ENCODE data around the gene NRCAM. TPM values are rescaled to one million over a fixed set of nuclear protein-coding genes. Genes with fewer than 3 reads are reported as not detected.
A peak's percentile ranks its signal among the peaks of the same experiment; 100 is the strongest.

Gene NRCAM
- total RNA-seq, 5 donors from 2014 or later (not counting 1 experiment from before 2014, with no cell fraction given), result 3.1 to 10.7 (median 5.0) TPM

DNA sequence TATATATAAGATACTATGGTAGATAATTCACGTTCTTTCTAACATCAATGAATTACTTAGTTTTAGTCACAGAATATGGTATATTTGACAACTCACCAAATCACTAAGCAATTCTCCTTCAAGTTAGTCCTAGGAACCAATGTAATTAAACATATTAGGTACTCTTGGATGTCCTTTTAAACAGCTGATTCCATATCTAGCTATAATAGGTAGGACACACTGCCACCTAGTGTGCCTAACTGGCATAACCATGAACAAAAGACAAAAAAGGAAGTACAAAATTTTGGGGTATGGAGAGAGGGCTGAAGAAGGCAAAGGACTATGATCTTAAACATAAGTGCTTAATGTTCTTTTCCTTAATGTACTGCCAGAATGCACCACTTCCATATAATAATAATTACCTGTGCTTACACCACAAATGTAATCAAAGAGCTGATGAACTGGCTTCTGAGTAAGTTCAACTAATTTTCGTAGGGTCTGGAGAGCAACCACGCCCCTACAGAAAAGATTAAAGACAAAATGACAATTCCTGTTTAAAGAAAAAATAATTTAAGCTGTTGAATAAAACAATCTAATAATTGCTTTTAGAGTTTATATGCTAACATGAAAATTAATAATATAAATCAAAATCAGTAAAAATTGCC lies 41.0 kb upstream of the NRCAM start:
- no peaks in the 10 kb centered on the region for H3K27me3 ChIP-seq (replicated peaks in 1 of 2; ENCODE audit: control insufficient read depth in 2 of 2, extremely low read depth in 1 of 2, insufficient read depth in 2 of 2, low read length in 1 of 2)
- Mint-ChIP-seq H3K9me3 (no peaks in the 10 kb centered on the region), H3K4me3 (no peak overlapping the region), H3K27me3 (no peaks in the 10 kb centered on the region), H3K36me3 (peaks cover 40% of the 10 kb centered on the region), H3K4me1 (peaks cover 0 to 4% (median 3%) of the 10 kb centered on the region in 3 donors), H3K27ac (no peak overlapping the region)
- peaks cover 4 to 27% of the 10 kb centered on the region in 2 donors for H3K36me3 ChIP-seq (ENCODE audit: control insufficient read depth in 2 of 2, extremely low read depth in 1 of 2, insufficient read depth in 1 of 2, low read length in 1 of 2)
- ATAC-seq (replicated peaks in 1 of 4) (peak; percentile 40 to 53 (median 42)), DNase-seq (peak in 26 of 35 experiments; percentile 2 to 74 (median 30))
- no peaks in the 10 kb centered on the region for H3K9me3 ChIP-seq
- CTCF ChIA-PET, result interaction anchor here (0.6 to 4.0 kb wide), 25 partner anchors 10 to 314 kb away, joined by 3 to 53 read pairs (median 4); partner anchors contain the start of genes NRCAM (in 1 of the 2) and PNPLA8 (in 1 of the 2)
- no peak overlapping the region for H3K27ac ChIP-seq (ENCODE audit: low read length)
- no peak overlapping the region for H3K4me3 ChIP-seq (ENCODE audit: control insufficient read depth in 1 of 2, extremely low read depth in 1 of 2, low read length in 1 of 2)
- no CpG with 5 or more reads among the region's 3 CpGs for WGBS (ENCODE audit: insufficient coverage)
- no peaks in the 10 kb centered on the region for H3K4me1 ChIP-seq (ENCODE audit: control insufficient read depth in 1 of 2, extremely low read depth in 1 of 2, insufficient read depth in 2 of 2, low read length in 2 of 2)
- POLR2A ChIA-PET, result interaction anchor here (0.5 to 1.6 kb wide), 5 partner anchors 20 to 75 kb away, joined by 3 to 5 read pairs (median 3); no protein-coding TSS in a partner anchor

DNA sequence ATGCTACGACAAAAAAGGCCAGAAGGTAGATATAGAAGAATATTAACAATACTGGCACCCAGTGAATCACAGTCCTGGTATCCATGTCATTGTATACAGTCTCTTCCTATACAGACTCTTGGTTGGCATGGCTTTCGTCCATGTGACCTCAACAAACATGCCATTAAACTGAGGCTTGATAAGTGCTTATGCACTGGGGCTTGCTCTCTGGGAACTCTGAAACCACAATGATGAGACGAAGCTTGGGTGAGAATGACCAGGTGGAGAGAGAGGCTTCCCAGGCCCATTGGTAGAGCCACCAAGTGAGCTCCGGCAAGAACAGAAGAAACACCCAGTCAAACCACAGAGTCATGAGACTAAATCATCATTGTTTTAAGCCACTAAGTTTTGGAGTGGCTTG lies 36.5 kb upstream of the NRCAM start:
- H3K9me3 ChIP-seq, result no peaks in the 10 kb centered on the region
- Mint-ChIP-seq H3K9me3 (no peaks in the 10 kb centered on the region), H3K27ac (no peak overlapping the region), H3K27me3 (no peaks in the 10 kb centered on the region), H3K4me3 (no peak overlapping the region), H3K4me1 (peaks cover 0 to 4% (median 3%) of the 10 kb centered on the region in 3 donors), H3K36me3 (peaks cover 27% of the 10 kb centered on the region)
- no peaks in the 10 kb centered on the region for H3K27me3 ChIP-seq (replicated peaks in 1 of 2; ENCODE audit: control insufficient read depth in 2 of 2, extremely low read depth in 1 of 2, insufficient read depth in 2 of 2, low read length in 1 of 2)
- CTCF ChIA-PET, result interaction anchor here (0.6 to 1.8 kb wide), 3 partner anchors 11 to 39 kb away, joined by 3 to 13 read pairs (median 5); no protein-coding TSS in a partner anchor
- no CpG with 5 or more reads among the region's 4 CpGs for WGBS (ENCODE audit: insufficient coverage)
- ATAC-seq (replicated peaks in 1 of 4), result no peak
- H3K4me3 ChIP-seq (ENCODE audit: control insufficient read depth in 1 of 2, extremely low read depth in 1 of 2, low read length in 1 of 2), result no peak overlapping the region
- no peak overlapping the region for H3K27ac ChIP-seq (ENCODE audit: low read length)
- no peak for DNase-seq
- H3K36me3 ChIP-seq (ENCODE audit: control insufficient read depth in 2 of 2, extremely low read depth in 1 of 2, insufficient read depth in 1 of 2, low read length in 1 of 2), result peaks cover 0 to 15% of the 10 kb centered on the region in 2 donors
- POLR2A ChIA-PET, result no interaction called here
- H3K4me1 ChIP-seq (ENCODE audit: control insufficient read depth in 1 of 2, extremely low read depth in 1 of 2, insufficient read depth in 2 of 2, low read length in 2 of 2), result no peaks in the 10 kb centered on the region

DNA sequence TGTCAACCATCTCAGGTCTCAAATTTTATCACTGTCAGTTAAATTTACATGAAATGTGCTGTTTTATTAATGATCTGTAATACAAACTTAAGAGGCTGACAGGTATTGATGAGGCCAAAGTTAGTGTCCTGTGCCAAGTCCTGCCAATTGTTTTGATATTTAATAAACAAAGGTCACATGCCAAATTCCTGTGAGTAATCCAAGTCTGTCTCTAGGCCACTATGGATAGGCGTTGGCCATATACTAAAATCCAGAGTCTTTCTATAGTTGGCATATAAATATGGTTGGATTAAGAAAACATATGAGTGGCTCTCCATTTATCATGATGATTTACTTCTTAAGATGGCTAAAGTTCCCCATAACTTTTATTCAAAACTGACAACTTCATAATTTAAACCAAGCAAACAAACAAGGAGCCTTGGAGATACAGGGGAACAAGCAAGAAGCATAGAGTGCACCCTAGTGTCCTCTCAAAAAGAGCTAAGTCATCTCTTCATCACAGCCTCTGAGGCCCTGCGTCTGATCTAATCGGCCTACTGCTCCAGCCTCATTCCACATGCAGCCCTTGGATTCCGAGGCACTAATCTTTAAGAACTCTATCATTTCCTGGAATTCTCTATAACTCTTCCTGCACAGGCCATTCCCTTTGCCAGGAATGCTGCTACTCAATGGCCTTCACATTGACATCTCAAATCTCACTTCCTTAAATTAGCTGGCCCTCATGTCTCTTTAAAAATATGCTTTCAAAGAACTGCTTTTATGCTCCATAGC lies 32.7 kb upstream of the NRCAM start:
- CTCF ChIA-PET, result interaction anchor here (0.6 to 1.1 kb wide), 3 partner anchors 9 to 37 kb away, joined by 3 read pairs; no protein-coding TSS in a partner anchor

DNA sequence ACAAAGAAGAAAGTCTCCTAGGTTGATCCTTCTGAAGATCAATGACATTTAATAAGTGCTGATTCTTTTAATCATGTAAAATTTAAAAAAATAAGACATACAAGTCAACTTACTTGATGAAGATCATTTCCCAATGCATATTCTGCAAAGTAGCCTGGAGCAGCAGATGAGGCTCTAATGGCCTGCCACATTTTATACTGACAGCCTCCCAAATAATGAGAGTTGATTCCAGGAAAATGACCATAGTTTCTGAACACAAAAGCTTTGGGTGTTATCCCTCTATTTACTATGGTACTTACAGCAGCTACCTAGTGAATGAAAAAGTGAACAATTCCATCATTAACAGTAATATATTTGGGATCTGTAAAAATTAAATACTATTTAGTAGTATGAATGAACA lies 31.4 kb upstream of the NRCAM start:
- Histone ChIP-seq H3K9me3 (no peaks in the 10 kb centered on the region), H3K4me3 (ENCODE audit: control insufficient read depth in 1 of 2, extremely low read depth in 1 of 2, low read length in 1 of 2) (no peak overlapping the region), H3K27me3 (replicated peaks in 1 of 2; ENCODE audit: control insufficient read depth in 2 of 2, extremely low read depth in 1 of 2, insufficient read depth in 2 of 2, low read length in 1 of 2) (no peaks in the 10 kb centered on the region), H3K36me3 (ENCODE audit: control insufficient read depth in 2 of 2, extremely low read depth in 1 of 2, insufficient read depth in 1 of 2, low read length in 1 of 2) (peaks cover 0 to 14% of the 10 kb centered on the region in 2 donors), H3K27ac (ENCODE audit: low read length) (no peak overlapping the region), H3K4me1 (ENCODE audit: control insufficient read depth in 1 of 2, extremely low read depth in 1 of 2, insufficient read depth in 2 of 2, low read length in 2 of 2) (no peaks in the 10 kb centered on the region)
- ChIA-PET POLR2A (no interaction called here), CTCF (interaction anchor here in 1 of 2 donors (1.6 kb wide), 1 partner anchor 9 kb away, joined by 4 read pairs; no protein-coding TSS in a partner anchor)
- H3K4me1 Mint-ChIP-seq, result peaks cover 0 to under 1% (median 0%) of the 10 kb centered on the region in 3 donors
- H3K27me3 Mint-ChIP-seq, result no peaks in the 10 kb centered on the region
- no peak overlapping the region for H3K27ac Mint-ChIP-seq
- ATAC-seq (replicated peaks in 1 of 4), result no peak
- no peak overlapping the region for H3K4me3 Mint-ChIP-seq
- H3K9me3 Mint-ChIP-seq, result no peaks in the 10 kb centered on the region
- H3K36me3 Mint-ChIP-seq, result peaks cover 23% of the 10 kb centered on the region
- no peak for DNase-seq

More for the DNA sequence above, 32.7 kb upstream of the NRCAM start:
- no peaks in the 10 kb centered on the region for H3K9me3 ChIP-seq
- no peaks in the 10 kb centered on the region for H3K27me3 Mint-ChIP-seq
- no peaks in the 10 kb centered on the region for H3K9me3 Mint-ChIP-seq
- H3K36me3 Mint-ChIP-seq, result peaks cover 27% of the 10 kb centered on the region
- no peak overlapping the region for H3K4me3 ChIP-seq (ENCODE audit: control insufficient read depth in 1 of 2, extremely low read depth in 1 of 2, low read length in 1 of 2)
- DNase-seq (no peak), ATAC-seq (replicated peaks in 1 of 4) (no peak)
- WGBS (ENCODE audit: insufficient coverage), result 93% methylated on average over 2 of the region's 4 CpGs
- H3K27ac Mint-ChIP-seq, result no peak overlapping the region
- H3K4me1 ChIP-seq (ENCODE audit: control insufficient read depth in 1 of 2, extremely low read depth in 1 of 2, insufficient read depth in 2 of 2, low read length in 2 of 2), result no peaks in the 10 kb centered on the region
- no peak overlapping the region for H3K4me3 Mint-ChIP-seq
- no peak overlapping the region for H3K27ac ChIP-seq (ENCODE audit: low read length)
- H3K4me1 Mint-ChIP-seq, result peaks cover 0 to 4% (median 3%) of the 10 kb centered on the region in 3 donors
- no peaks in the 10 kb centered on the region for H3K27me3 ChIP-seq (replicated peaks in 1 of 2; ENCODE audit: control insufficient read depth in 2 of 2, extremely low read depth in 1 of 2, insufficient read depth in 2 of 2, low read length in 1 of 2)
- H3K36me3 ChIP-seq (ENCODE audit: control insufficient read depth in 2 of 2, extremely low read depth in 1 of 2, insufficient read depth in 1 of 2, low read length in 1 of 2), result peaks cover 0 to 14% of the 10 kb centered on the region in 2 donors
- POLR2A ChIA-PET, result interaction anchor here in 1 of 2 donors (0.8 kb wide), 1 partner anchor 15 kb away, joined by 5 read pairs; no protein-coding TSS in a partner anchor

DNA sequence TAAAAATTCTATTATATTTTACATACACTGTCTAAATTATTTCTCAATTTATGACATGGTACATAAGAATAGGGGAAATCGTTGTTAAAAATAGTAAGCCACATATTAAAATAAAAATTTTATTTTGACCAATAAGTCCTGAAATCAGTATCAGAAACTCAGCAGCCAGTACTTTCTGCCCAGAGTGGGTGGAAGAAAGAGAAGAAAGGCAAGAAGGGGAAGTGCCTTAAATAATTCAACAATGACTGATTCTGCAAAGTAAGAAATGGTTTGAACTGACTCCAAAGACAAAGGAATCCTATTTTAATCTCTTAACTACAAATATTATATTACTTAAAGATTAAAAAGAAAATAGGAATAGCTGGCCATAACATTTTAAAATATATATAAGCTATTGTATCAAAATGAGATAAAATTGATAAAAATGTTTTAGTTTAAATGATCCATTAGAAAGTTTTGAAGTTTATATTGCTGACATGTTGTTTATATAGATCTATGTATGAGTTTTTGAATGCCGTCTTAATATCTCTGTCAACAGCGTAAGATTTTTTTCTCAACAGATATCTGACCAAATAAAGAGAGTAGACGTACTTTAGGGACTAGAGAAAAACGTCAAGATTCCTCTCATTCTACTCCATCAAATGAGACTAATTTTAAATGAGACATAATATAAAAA lies 30.2 kb upstream of the NRCAM start:
- Mint-ChIP-seq H3K27ac (no peak overlapping the region), H3K9me3 (no peaks in the 10 kb centered on the region), H3K27me3 (no peaks in the 10 kb centered on the region), H3K4me3 (no peak overlapping the region), H3K36me3 (peaks cover 27% of the 10 kb centered on the region), H3K4me1 (no peaks in the 10 kb centered on the region)
- Histone ChIP-seq H3K27me3 (replicated peaks in 1 of 2; ENCODE audit: control insufficient read depth in 2 of 2, extremely low read depth in 1 of 2, insufficient read depth in 2 of 2, low read length in 1 of 2) (no peaks in the 10 kb centered on the region), H3K4me3 (ENCODE audit: control insufficient read depth in 1 of 2, extremely low read depth in 1 of 2, low read length in 1 of 2) (no peak overlapping the region), H3K9me3 (no peaks in the 10 kb centered on the region), H3K4me1 (ENCODE audit: control insufficient read depth in 1 of 2, extremely low read depth in 1 of 2, insufficient read depth in 2 of 2, low read length in 2 of 2) (no peaks in the 10 kb centered on the region), H3K36me3 (ENCODE audit: control insufficient read depth in 2 of 2, extremely low read depth in 1 of 2, insufficient read depth in 1 of 2, low read length in 1 of 2) (peaks cover 0 to 10% of the 10 kb centered on the region in 2 donors), H3K27ac (ENCODE audit: low read length) (no peak overlapping the region)
- DNase-seq (no peak), ATAC-seq (replicated peaks in 1 of 4) (no peak)
- WGBS (ENCODE audit: insufficient coverage), result no CpG with 5 or more reads among the region's 5 CpGs
- ChIA-PET CTCF (interaction anchor here in 1 of 2 donors (0.6 to 2.3 kb wide), 4 partner anchors 10 to 306 kb away, joined by 3 to 10 read pairs (median 7); no protein-coding TSS in a partner anchor), POLR2A (interaction anchor here in 1 of 2 donors (1.0 kb wide), 1 partner anchor 12 kb away, joined by 3 read pairs; no protein-coding TSS in a partner anchor)

DNA sequence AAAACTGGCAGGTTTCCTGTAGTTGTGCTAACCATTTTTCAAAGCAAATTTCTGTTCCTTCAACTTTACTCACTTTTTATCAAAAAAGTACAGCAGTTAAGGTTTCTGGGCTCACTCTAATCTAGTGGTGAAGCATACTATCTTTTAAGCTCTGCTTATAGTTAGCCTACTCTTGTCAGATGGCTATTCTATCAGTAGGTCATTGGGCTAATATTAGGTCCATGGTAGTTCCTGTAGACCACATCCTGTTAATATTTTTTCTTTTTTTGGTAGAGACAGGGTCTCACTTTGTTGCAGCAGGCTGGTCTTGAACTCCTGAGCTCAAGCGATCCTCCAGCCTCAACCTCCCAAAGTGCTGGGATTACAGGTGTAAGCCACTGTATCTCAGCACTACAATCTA lies 27.9 kb upstream of the NRCAM start:
- Mint-ChIP-seq H3K4me1 (no peaks in the 10 kb centered on the region), H3K27me3 (no peaks in the 10 kb centered on the region), H3K9me3 (no peaks in the 10 kb centered on the region), H3K27ac (no peak overlapping the region), H3K4me3 (no peak overlapping the region), H3K36me3 (peaks cover 34% of the 10 kb centered on the region)
- no peak for ATAC-seq (replicated peaks in 1 of 4)
- H3K27ac ChIP-seq (ENCODE audit: low read length), result no peak overlapping the region
- WGBS (ENCODE audit: insufficient coverage), result 100% methylated on average over 1 of the region's 1 CpG
- DNase-seq, result no peak
- no peaks in the 10 kb centered on the region for H3K9me3 ChIP-seq
- no peaks in the 10 kb centered on the region for H3K4me1 ChIP-seq (ENCODE audit: control insufficient read depth in 1 of 2, extremely low read depth in 1 of 2, insufficient read depth in 2 of 2, low read length in 2 of 2)
- H3K27me3 ChIP-seq (replicated peaks in 1 of 2; ENCODE audit: control insufficient read depth in 2 of 2, extremely low read depth in 1 of 2, insufficient read depth in 2 of 2, low read length in 1 of 2), result no peaks in the 10 kb centered on the region
- POLR2A ChIA-PET, result no interaction called here
- no peak overlapping the region for H3K4me3 ChIP-seq (ENCODE audit: control insufficient read depth in 1 of 2, extremely low read depth in 1 of 2, low read length in 1 of 2)
- CTCF ChIA-PET, result interaction anchor here (0.5 to 2.3 kb wide), 3 partner anchors 13 to 27 kb away, joined by 4 to 10 read pairs (median 4); no protein-coding TSS in a partner anchor
- H3K36me3 ChIP-seq (ENCODE audit: control insufficient read depth in 2 of 2, extremely low read depth in 1 of 2, insufficient read depth in 1 of 2, low read length in 1 of 2), result peaks cover 0 to 11% of the 10 kb centered on the region in 2 donors

Data from T-cell (primary cell).